PC-9 (cell line): ENCODE data around the gene DTYMK.

Experiments
- EZH2 ChIP-seq: fragments of 200-600 bp; sonication (generic); IDR thresholded peaks from 2 replicates; pipeline ENCODE4 v1.8.0; 2017; ENCODE audit warnings: antibody characterized with exemption, low read depth
- TF ChIP-seq, protein P1 (sequence below): fragments of 200-600 bp; sonication (generic); conservative IDR thresholded peaks from 2 replicates; pipeline ENCODE4 v1.6.1; 2017; ENCODE audit warnings: mixed run types, antibody characterized with exemption, mild to moderate bottlenecking, moderate library complexity

DNA sequence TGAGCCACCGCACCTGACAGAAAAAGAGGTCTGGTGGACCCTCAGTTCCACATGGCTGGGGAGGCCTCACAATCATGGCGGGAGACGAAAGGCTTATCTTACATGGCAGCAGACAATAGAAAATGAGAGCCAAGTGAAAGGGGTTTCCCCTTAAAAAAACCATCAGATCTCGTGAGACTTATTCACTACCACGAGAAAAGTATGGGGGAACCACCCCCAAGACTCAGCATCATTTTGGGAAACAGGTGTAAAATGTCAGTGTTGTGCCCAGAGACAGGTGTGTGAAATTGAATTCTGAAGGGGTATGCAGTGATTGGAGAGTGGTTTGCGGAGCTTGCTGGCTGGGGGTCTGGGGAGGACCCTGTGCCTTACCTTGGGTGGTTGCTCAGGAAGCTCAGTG is 43.3 kb upstream of the DTYMK start:
- TF ChIP-seq, protein P1, sequence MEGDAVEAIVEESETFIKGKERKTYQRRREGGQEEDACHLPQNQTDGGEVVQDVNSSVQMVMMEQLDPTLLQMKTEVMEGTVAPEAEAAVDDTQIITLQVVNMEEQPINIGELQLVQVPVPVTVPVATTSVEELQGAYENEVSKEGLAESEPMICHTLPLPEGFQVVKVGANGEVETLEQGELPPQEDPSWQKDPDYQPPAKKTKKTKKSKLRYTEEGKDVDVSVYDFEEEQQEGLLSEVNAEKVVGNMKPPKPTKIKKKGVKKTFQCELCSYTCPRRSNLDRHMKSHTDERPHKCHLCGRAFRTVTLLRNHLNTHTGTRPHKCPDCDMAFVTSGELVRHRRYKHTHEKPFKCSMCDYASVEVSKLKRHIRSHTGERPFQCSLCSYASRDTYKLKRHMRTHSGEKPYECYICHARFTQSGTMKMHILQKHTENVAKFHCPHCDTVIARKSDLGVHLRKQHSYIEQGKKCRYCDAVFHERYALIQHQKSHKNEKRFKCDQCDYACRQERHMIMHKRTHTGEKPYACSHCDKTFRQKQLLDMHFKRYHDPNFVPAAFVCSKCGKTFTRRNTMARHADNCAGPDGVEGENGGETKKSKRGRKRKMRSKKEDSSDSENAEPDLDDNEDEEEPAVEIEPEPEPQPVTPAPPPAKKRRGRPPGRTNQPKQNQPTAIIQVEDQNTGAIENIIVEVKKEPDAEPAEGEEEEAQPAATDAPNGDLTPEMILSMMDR, result no peak
- no peak for TF ChIP-seq EZH2
